Loucy (cell line): ENCODE measurements around the gene NPIPB2.
A peak's percentile ranks its signal among the peaks of the same experiment; 100 is the strongest.

ENCODE experiments used
- H2AFZ ChIP-seq: fragments of 200-600 bp; sonication (generic); 2 replicates; pipeline ENCODE4 v1.6.0; 2016; ENCODE audit warnings: antibody characterized with exemption, mild to moderate bottlenecking, low read length, moderate library complexity
- H3F3A ChIP-seq: fragments of 200-600 bp; 2 replicates; pipeline ENCODE4 v1.6.0; 2016; ENCODE audit warnings: antibody characterized with exemption, low read depth, mild to moderate bottlenecking
- H3K27me3 ChIP-seq: fragments of 200-600 bp; sonication (generic); 2 replicates; pipeline ENCODE4 v1.6.1; 2014; ENCODE audit warnings: low read length, mild to moderate bottlenecking; ENCODE audit not compliant: insufficient read depth, poor library complexity, severe bottlenecking
- H3K36me3 ChIP-seq: fragments of 200-600 bp; sonication (generic); 2 replicates; pipeline ENCODE4 v1.6.1; 2016; ENCODE audit warnings: low read length; ENCODE audit not compliant: insufficient read depth
- H3K4me1 ChIP-seq: fragments of 200-600 bp; sonication (generic); 2 replicates; pipeline ENCODE4 v1.5.1; 2014; ENCODE audit warnings: low read length, mild to moderate bottlenecking; ENCODE audit not compliant: insufficient read depth, poor library complexity, severe bottlenecking
- H3K4me2 ChIP-seq: fragments of 200-600 bp; sonication (generic); 2 replicates; pipeline ENCODE4 v1.6.0; 2014; ENCODE audit warnings: antibody characterized with exemption, low read length, low read depth, mild to moderate bottlenecking; ENCODE audit not compliant: poor library complexity, severe bottlenecking
- H3K4me3 ChIP-seq: fragments of 200-600 bp; sonication (generic); 2 replicates; pipeline ENCODE4 v1.5.1; 2014; ENCODE audit warnings: low read length, mild to moderate bottlenecking, mixed read lengths; ENCODE audit not compliant: poor library complexity, severe bottlenecking
- H3K79me2 ChIP-seq: fragments of 200-600 bp; sonication (generic); 2 replicates; pipeline ENCODE4 v1.6.1; 2014; ENCODE audit warnings: low read length; ENCODE audit not compliant: insufficient read depth
- H3K9ac ChIP-seq: fragments of 200-600 bp; sonication (generic); 2 replicates; pipeline ENCODE4 v1.6.0; 2014; ENCODE audit warnings: mild to moderate bottlenecking, low read depth, low read length, moderate library complexity; ENCODE audit not compliant: poor library complexity, severe bottlenecking
- H3K9me2 ChIP-seq: fragments of 200-600 bp; sonication (generic); replicated peaks from 2 replicates; pipeline ENCODE4 v1.6.1; 2016; ENCODE audit warnings: low read depth, low read length, mixed read lengths
- H3K9me3 ChIP-seq: fragments of 200-600 bp; sonication (generic); 2 replicates; pipeline ENCODE4 v1.6.1; 2014; ENCODE audit warnings: mild to moderate bottlenecking, antibody characterized with exemption, low read length, low read depth; ENCODE audit not compliant: insufficient read depth
- H4K20me1 ChIP-seq: fragments of 200-600 bp; sonication (generic); 2 replicates; pipeline ENCODE4 v1.6.0; 2014; ENCODE audit warnings: antibody characterized with exemption, low read length, mild to moderate bottlenecking; ENCODE audit not compliant: insufficient read depth, poor library complexity, severe bottlenecking
- EZH2phosphoT487 ChIP-seq: fragments of 200-600 bp; IDR thresholded peaks from 2 replicates; pipeline ENCODE4 v1.6.1; 2018; ENCODE audit warnings: antibody characterized with exemption, mild to moderate bottlenecking, moderate library complexity, borderline replicate concordance
- TF ChIP-seq, protein P1 (sequence below): fragments of 200-600 bp; sonication (generic); conservative IDR thresholded peaks from 2 replicates; pipeline ENCODE4 v1.5.1; 2014; ENCODE audit warnings: mild to moderate bottlenecking, antibody characterized with exemption, low read length

NPIPB2 gene

DNA sequence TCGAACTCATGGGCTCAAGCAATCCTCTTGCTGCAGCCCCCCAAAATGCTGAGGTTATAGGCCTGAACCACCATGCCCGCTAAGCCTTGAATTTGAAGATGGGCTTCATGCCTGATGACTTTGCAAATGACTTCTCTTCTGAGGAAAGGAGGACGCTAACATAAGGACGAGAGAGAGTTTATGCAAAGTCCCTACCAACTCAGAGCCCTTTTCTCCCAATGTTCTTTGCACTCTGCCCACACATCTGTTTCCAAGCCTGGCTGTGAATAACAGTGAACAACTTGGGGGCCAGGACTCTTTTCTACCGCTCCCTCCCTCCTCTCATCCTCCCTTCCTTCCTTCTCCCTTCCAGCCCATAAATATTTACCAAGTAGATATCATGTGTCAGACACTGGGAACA, 8.5 kb upstream of the NPIPB2 start:
- no peak overlapping the region for H3K4me3 ChIP-seq
- H3K9ac ChIP-seq, result no peak overlapping the region
- H3K27me3 ChIP-seq, result no peaks in the 10 kb centered on the region
- no peak for TF ChIP-seq EZH2phosphoT487
- TF ChIP-seq, protein P1, sequence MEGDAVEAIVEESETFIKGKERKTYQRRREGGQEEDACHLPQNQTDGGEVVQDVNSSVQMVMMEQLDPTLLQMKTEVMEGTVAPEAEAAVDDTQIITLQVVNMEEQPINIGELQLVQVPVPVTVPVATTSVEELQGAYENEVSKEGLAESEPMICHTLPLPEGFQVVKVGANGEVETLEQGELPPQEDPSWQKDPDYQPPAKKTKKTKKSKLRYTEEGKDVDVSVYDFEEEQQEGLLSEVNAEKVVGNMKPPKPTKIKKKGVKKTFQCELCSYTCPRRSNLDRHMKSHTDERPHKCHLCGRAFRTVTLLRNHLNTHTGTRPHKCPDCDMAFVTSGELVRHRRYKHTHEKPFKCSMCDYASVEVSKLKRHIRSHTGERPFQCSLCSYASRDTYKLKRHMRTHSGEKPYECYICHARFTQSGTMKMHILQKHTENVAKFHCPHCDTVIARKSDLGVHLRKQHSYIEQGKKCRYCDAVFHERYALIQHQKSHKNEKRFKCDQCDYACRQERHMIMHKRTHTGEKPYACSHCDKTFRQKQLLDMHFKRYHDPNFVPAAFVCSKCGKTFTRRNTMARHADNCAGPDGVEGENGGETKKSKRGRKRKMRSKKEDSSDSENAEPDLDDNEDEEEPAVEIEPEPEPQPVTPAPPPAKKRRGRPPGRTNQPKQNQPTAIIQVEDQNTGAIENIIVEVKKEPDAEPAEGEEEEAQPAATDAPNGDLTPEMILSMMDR, result no peak
- H3K4me2 ChIP-seq, result no peak overlapping the region
- no peaks in the 10 kb centered on the region for H3K36me3 ChIP-seq
- H2AFZ ChIP-seq, result no peak overlapping the region
- no peaks in the 10 kb centered on the region for H4K20me1 ChIP-seq
- no peaks in the 10 kb centered on the region for H3K9me2 ChIP-seq
- no peaks in the 10 kb centered on the region for H3K4me1 ChIP-seq
- H3K79me2 ChIP-seq, result no peaks in the 10 kb centered on the region
- no peaks in the 10 kb centered on the region for H3F3A ChIP-seq
- no peaks in the 10 kb centered on the region for H3K9me3 ChIP-seq

DNA sequence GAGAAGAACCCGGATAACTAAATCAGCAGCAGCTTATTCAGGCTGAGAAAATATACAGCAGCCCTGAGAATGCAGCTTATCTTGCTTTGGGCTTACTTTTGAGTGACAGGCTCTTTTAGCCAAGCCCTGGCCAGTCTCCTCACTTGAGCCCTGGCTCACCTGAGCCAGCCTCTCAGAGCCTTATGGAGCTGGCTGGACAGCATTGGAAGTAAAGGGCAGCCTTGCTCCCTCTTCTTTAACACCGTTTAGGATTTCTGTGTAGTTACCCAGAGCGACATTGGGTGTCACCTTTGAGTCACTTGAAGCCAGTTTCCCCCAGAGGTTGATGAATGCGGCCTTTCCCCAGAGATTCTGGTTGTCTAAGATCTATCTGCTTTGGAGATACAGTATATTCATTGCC, 7.7 kb upstream of the NPIPB2 start:
- H3K79me2 ChIP-seq, result no peaks in the 10 kb centered on the region
- no peak for TF ChIP-seq EZH2phosphoT487
- TF ChIP-seq, protein P1, result peak; percentile 44
- no peaks in the 10 kb centered on the region for H3K27me3 ChIP-seq
- H3K4me2 ChIP-seq, result no peak overlapping the region
- H3K9me2 ChIP-seq, result no peaks in the 10 kb centered on the region
- H3K4me3 ChIP-seq, result no peak overlapping the region
- H3K9ac ChIP-seq, result no peak overlapping the region
- no peaks in the 10 kb centered on the region for H3K4me1 ChIP-seq
- H2AFZ ChIP-seq, result no peak overlapping the region
- H3K36me3 ChIP-seq, result no peaks in the 10 kb centered on the region
- no peaks in the 10 kb centered on the region for H3K9me3 ChIP-seq
- no peaks in the 10 kb centered on the region for H4K20me1 ChIP-seq
- H3F3A ChIP-seq, result no peaks in the 10 kb centered on the region

- Histone ChIP-seq H3K36me3 (no peaks in the 10 kb centered on the region), H3K9ac (no peak overlapping the region), H3K4me3 (no peak overlapping the region), H4K20me1 (no peaks in the 10 kb centered on the region), H3K27me3 (no peaks in the 10 kb centered on the region), H3K9me2 (no peaks in the 10 kb centered on the region), H3K9me3 (no peaks in the 10 kb centered on the region), H3K4me1 (no peaks in the 10 kb centered on the region), H3F3A (no peaks in the 10 kb centered on the region), H2AFZ (no peak overlapping the region), H3K79me2 (no peaks in the 10 kb centered on the region), H3K4me2 (no peak overlapping the region)
- TF ChIP-seq EZH2phosphoT487, result no peak
- TF ChIP-seq, protein P1, result no peak
These were observed 7.0 kb upstream of the NPIPB2 start for GRCh38 chr16:11948819-11949218.
